NCI-H524 (cell line): ENCODE measurements around the gene NELFE.
"Not testable (repeated sequence)": the region's sequence is repeated elsewhere in the genome, so short reads cannot be mapped to it uniquely, and the experiment has no call there.

Experiments used
- DNase-seq, 2 experiments: peaks; one replicate each; lab custom pipeline; 2025; lab: John Stamatoyannopoulos, UW

Gene NELFE

DNA sequence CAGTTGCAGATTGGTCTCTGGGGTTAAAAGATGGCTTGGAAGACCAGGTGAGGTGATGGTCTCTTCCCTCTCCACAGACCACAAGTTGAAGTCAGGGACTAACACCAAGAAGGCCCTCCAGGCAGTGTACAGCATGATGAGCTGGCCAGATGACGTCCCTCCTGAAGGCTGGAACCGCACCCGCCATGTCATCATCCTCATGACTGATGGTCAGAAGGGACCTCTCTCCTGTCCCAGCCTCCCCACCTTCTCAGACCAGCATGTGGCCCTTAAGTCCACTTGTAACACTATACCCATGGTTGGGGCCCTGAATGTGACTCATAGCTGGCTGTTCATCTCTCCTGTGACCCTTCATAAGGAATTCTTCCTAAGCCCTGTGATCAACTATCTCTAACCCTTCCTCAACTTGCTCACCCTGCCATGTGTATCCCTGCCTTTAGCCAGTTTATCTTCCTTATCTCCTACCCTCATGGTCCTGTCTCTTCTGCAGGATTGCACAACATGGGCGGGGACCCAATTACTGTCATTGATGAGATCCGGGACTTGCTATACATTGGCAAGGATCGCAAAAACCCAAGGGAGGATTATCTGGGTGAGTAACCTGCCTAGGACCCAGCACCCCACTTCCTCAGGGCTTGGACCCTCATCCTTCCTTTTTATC, 9.9 kb downstream of the NELFE start:
- DNase-seq = no peak

DNA sequence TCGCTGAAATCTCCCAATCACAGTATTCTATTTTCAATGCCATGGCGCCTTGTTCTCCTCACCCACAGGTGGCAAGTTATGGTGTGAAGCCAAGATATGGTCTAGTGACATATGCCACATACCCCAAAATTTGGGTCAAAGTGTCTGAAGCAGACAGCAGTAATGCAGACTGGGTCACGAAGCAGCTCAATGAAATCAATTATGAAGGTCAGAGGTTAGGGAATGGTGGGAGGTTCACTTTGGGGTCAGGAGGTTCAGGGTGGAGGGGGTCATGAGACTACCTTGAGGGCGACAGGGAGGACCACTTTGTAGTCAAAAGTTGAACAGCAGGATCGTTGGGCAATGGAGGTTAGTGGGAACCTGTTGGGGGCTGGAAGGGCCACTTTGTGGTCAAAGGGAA, 10.5 kb downstream of the NELFE start:
- no peak for DNase-seq

DNA sequence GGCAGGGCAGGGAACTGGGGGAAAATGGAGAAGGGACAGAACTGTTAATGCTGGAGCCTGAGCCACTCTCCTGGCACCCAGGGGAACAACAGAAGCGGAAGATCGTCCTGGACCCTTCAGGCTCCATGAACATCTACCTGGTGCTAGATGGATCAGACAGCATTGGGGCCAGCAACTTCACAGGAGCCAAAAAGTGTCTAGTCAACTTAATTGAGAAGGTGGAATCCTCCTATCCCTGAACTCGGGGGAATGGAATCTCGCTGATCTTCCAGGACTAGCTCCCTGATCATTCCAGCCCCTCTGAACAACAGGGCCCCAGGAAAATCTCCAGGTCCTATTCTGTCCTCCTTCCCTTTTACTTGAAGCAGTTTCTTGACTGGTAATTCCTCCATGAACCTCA, 10.9 kb downstream of the NELFE start:
- no peak for DNase-seq

- no peak for DNase-seq
These were observed 11.6 kb downstream of the NELFE start for GRCh38 chr6:31947070-31947675.

GRCh38 chr6:31946370-31946885, 12.3 kb downstream of the NELFE start:
- no peak for DNase-seq

GRCh38 chr6:31945507-31946369, 13.0 kb downstream of the NELFE start, which contains the start of gene CFB:
TSS of gene CFB (plus strand) at chr6:31946095. CDS start at chr6:31946222, 127 bp downstream.
- DNase-seq = no peak

GRCh38 chr6:31945154-31945506, 13.6 kb downstream of the NELFE start:
- no peak for DNase-seq

DNA sequence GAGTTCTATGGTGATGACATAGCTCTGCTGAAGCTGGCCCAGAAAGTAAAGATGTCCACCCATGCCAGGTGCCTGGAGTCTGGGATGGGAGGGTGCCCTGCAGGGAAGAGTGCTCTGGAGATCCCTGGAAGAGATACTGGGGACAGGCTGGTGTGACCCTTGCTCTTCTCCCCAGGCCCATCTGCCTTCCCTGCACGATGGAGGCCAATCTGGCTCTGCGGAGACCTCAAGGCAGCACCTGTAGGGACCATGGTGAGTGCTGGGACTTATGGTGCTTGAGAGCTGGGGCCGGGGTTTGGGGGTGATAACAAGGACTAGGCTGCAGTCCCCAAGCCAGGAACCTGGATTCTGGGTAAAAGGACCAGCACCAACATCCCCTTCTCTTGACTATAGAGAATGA, 15.0 kb downstream of the NELFE start:
- DNase-seq = no peak

DNA sequence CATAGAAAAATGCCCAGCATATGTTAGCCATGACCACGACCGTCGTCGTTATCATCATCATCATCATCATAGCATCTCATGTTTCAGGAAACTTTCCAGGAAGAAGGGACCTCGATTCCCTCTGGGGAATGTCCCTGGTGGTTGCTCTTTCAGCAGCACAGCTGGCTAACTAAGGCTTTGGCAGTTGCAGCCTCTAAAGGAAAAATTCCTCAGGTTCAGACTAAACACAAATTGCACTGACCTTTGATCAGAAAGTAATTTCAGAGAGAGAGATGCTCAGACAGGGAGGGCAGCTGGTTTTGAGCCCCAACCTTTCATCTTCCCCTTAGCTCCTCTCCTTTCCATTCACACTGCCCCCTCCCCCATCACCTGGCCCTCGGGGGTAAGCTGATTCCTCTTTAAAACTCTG, 18.5 kb downstream of the NELFE start:
- no peak for DNase-seq

DNA sequence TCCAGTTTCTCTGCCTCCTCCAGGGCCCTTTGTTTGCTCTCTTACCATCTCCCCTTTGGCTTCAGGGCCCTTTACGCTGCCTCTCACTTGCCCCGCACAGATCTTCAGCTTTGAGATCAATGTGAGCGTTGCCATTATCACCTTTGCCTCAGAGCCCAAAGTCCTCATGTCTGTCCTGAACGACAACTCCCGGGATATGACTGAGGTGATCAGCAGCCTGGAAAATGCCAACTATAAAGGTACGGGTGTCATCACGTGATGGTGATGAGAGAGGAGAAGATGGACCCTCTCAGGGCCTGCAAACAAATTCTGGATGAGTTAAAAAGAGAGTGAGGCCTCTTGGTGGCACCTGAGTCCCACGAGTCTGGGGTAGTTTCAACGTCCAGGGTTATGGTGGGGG, 22.9 kb downstream of the NELFE start:
- no peak for DNase-seq

- no peak for DNase-seq
These were observed 23.8 kb downstream of the NELFE start for GRCh38 chr6:31935021-31935420.

DNA sequence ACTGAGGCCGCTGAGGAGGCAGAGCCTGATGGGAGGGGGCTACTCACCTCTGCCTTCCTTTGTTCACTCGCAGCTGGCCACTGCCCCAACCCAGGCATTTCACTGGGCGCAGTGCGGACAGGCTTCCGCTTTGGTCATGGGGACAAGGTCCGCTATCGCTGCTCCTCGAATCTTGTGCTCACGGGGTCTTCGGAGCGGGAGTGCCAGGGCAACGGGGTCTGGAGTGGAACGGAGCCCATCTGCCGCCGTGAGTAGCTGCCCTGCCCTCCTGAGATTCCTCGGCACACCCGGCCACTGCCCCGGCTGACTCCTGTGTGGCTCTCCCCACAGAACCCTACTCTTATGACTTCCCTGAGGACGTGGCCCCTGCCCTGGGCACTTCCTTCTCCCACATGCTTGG, 25.2 kb downstream of the NELFE start:
- no peak for DNase-seq

- not testable (repeated sequence) for DNase-seq
These were observed 26.6 kb downstream of the NELFE start for GRCh38 chr6:31932137-31932536.

- no peak for DNase-seq
These were observed 27.8 kb downstream of the NELFE start for GRCh38 chr6:31930962-31931361.

- no peak for DNase-seq
These were observed 30.2 kb downstream of the NELFE start for GRCh38 chr6:31928672-31928939.

DNA sequence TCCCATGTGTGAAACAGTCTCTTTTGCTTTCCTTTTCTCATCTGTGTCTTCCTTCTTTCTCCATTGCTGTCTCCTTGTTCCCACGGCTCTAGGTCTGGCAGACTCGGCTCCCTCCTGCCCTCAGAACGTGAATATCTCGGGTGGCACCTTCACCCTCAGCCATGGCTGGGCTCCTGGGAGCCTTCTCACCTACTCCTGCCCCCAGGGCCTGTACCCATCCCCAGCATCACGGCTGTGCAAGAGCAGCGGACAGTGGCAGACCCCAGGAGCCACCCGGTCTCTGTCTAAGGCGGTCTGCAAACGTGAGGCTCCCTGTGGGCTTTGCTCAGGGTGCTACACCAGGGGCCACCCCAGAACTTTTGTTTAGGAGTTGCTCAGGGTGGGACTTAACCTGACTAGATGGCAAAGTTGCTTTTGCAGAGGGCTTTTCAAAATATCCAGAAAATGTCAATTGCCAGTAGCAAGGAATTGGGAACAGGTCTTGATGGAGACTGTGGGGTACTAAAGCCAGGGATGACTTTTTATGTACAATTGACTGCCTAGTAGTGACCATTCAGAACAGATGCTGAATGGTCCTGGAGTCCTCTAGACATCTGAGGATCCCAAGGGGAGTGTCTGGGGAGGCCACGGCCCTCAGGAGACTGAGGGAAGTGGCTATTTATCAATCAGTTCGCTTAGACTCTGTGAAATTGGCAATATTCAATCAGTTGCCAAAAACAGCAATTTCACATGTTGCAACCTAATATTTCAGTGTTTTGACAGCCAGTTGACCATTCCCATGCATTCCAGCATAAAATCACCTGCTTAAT, 30.7 kb downstream of the NELFE start:
- DNase-seq = no peak

GRCh38 chr6:31927242-31927862, 31.4 kb downstream of the NELFE start, which contains the start of gene C2:
TSS of gene C2 (plus strand) at chr6:31927717. CDS start at chr6:31927753, 36 bp downstream.
- DNase-seq = no peak

GRCh38 chr6:31922942-31923341, 35.8 kb downstream of the NELFE start:
- no peak for DNase-seq

- DNase-seq = no peak
These were observed 38.0 kb downstream of the NELFE start for GRCh38 chr6:31920811-31921210.

DNA sequence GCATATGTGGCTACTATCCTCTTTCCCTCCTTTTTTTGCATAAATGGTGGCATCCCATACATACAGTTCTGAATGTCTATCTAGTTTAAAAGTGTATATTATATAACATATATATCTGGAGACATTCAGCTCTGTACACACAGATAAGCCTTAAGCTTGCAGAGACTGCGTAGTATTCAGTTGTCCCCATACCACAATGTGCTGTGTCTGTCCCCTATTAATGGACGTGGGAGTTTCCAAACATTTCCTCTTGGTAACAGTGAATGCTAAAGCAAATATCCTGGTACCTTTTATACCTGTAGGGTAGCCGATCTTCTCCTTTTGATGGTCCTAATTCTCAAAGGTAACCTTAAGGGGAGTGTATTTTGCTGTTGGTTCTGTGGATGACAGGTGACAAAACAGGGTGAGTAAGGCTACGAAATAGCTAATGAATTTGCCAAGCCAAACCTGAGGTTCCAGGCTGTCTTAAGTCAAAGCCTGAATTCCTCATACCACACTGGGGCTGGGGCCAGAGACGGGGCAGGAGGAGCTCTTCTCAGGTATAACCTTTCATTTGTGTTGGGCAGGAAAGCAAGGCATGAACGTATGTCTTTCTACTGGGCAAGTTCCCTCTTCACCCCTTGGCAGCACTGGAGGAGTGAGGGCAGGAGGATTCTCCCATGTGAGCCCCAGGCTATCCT, 39.0 kb downstream of the NELFE start:
- DNase-seq = no peak

- no peak for DNase-seq
These were observed 40.6 kb downstream of the NELFE start for GRCh38 chr6:31918069-31918720.
